GM12801 (cell line): ENCODE data around the gene CD84.

Experiments used
- TF ChIP-seq, protein P1 (sequence below): IDR thresholded peaks from one replicate; pipeline ENCODE4 v1.5.1; 2011; ENCODE audit warnings: control low read depth; ENCODE audit not compliant: insufficient read length; ENCODE audit errors: extremely low read depth

Gene CD84

GRCh38 chr1:160542303-160542945, 36.9 kb downstream of the CD84 start:
- TF ChIP-seq, protein P1, sequence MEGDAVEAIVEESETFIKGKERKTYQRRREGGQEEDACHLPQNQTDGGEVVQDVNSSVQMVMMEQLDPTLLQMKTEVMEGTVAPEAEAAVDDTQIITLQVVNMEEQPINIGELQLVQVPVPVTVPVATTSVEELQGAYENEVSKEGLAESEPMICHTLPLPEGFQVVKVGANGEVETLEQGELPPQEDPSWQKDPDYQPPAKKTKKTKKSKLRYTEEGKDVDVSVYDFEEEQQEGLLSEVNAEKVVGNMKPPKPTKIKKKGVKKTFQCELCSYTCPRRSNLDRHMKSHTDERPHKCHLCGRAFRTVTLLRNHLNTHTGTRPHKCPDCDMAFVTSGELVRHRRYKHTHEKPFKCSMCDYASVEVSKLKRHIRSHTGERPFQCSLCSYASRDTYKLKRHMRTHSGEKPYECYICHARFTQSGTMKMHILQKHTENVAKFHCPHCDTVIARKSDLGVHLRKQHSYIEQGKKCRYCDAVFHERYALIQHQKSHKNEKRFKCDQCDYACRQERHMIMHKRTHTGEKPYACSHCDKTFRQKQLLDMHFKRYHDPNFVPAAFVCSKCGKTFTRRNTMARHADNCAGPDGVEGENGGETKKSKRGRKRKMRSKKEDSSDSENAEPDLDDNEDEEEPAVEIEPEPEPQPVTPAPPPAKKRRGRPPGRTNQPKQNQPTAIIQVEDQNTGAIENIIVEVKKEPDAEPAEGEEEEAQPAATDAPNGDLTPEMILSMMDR = no peak

GRCh38 chr1:160541622-160542302, 37.5 kb downstream of the CD84 start:
- TF ChIP-seq, protein P1 = no peak

DNA sequence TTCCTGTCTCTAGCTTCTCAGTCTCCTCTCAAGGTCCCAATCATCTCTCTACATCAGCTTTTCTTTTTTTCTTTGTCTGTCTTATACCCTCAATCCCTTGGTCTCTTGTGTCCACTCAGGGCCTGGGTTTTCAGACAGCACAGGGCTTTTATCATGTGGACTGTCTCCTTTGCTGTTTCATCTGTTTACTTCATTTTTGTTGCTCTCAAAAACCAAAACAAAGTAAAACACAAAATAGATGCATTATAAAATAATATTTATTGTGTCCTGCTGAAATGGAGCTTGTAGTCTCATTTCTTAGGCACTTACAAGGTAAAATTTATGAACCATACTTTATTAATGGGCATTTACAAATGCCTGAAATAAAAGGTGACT, 38.5 kb downstream of the CD84 start:
- TF ChIP-seq, protein P1 = no peak

GRCh38 chr1:160539990-160540858, 39.1 kb downstream of the CD84 start:
- TF ChIP-seq, protein P1 = no peak

DNA sequence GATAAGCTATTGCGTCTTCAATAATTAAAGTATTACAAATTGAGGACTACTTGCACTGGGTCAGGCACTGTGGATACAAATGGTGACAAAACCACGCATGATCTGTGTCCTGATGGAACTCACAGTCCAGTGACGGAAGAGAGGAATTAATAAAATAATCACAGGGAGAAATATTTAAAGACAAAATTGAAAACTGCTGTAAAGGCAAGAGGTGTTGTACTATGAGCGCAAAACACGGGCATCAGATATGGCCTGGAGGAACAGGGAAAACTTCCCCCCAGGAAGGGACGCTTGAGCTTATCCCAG, 39.7 kb downstream of the CD84 start:
- TF ChIP-seq, protein P1 = no peak

- TF ChIP-seq, protein P1 = no peak
Measured at GRCh38 chr1:160538985-160539651, 40.2 kb downstream of the CD84 start.
